GM18502 (cell line): Measurements from ENCODE around the gene STON2.
"Not testable (repeated sequence)": the region's sequence is repeated elsewhere in the genome, so short reads cannot be mapped to it uniquely, and the experiment has no call there.

Experiments
- ATAC-seq: cut with Tn5 transposase; IDR thresholded peaks from one replicate; pipeline ENCODE4 v1.9.1; 2021; ENCODE audit warnings: mild to moderate bottlenecking; ENCODE audit not compliant: unreplicated experiment, poor library complexity

STON2 gene

DNA sequence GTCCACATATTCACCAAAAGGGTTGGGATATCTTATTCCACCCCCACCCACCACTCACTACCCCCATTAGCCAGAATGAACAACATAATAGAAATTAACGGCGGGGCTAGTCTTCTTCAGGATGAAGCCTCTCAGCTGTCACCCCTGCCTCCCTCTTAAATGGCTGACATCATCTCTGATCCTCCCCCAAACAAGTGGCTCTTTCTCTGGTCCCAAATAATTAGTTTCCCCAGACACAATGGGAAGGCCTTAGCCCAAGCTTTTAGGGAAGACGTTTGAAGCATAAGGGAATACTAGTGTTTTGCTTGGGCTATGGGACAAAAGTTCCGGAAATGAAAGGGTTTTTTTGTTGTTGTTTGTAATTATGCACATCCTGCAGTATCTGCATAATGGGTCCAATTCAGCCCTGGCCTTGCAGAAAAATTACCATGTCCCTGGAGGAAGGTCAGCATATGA, 13.8 kb downstream of the STON2 start:
- no peak for ATAC-seq

DNA sequence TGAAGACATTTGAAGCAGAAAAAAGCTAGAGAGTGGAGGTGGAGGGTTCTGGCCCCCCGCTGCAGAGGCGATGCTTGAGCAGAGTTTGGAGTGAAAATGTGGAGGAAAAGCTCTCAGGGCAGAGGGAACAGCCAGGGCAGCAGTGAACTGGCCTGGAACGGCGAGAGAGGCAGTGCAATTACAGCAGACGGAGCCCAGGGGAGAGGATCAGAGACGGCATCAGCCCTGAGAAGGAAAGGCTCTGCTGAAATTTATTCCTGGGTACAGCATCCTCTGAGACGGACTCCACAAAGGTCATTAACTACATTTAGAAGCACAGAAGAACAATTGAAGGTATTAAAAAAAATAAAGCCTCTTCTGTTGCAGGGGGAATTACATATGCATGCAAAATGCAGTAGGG, 14.2 kb downstream of the STON2 start:
- no peak for ATAC-seq

DNA sequence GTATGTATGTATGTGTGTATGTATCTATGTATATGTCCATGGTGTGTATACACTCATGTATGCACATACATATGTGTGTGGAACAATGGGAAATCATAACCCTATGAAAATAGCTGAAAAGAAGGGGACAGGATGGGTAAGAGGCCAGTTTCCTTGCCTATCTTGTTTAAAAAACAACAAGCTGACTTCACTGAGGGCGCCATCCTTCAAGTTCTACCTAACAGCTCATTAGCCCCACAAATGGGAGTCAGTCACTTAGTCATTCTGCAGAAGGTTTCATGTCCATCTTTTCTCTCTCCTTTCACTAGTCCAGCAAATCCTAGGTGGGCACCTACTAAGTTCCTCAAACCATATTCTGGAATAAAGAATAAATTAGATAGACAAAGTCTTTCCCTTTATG, 14.7 kb downstream of the STON2 start:
- ATAC-seq: no peak

DNA sequence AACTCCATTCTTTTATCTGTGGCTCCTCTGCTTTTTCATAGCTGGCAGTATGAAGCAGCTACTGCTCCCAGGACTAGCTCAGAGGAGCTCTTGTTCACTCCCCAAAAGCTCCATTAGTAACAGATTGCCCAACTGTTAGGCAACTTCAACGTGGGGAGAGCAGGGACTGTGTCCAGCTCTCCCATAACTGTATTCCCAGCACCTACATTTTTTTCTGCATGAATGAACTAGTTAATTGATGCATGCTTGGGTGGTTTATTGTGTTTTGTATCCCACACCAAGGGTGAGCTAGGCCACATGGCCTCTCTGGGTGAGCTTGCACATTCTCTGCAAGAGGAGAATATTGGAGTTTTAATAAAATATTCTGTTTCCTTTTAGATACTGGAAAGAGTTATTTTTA, 15.2 kb downstream of the STON2 start:
- no peak for ATAC-seq

DNA sequence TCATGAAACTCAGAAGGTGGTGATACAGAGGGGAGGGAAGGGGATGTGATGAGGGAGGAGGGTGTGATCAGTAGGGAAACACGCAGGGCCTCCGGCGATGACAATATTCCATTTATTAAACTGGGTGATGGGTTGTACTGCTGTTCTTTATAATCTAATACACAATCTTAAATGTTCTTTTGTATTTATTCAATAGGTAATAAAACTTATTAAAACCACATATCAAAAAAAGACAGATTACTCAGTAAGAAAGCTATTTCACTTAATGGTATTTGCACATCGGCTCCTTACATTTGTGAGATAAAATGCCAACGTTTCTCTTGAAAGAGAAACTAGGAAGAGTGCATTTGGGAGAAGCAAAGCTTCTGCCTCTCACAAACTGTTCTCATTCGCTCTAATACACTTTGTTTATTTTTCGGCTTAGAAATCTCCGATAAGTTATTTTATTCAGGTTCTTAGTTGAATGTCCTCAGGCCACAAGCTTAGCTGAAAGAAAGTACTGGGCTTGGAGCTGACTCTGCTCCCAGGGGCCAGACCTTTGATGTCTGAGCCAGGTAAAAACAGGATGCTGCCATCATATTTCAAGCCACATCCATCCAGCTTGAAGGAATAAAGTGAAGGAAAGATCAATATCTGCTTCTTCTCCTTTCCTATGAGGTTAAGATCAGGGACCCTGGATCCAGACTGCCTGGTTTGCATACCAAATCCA, 17.5 kb downstream of the STON2 start:
- no peak for ATAC-seq

DNA sequence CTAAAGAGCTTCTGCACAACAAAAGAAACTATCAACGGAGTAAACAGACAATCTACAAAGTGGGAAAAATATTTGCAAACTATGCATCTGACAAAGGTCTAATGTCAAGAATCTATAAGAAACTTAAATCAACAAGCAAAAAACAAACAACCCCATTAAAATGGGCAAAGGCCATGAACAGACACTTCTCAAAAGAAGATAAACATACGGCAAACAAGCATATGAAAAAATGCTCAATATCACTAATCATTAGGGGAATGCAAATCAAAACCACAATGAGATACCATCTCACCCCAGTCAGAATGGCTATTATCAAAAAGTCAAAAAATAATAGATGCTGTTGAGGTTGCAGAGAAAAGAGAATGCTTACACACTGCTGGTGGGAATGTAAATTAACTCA, 20.1 kb downstream of the STON2 start:
- ATAC-seq: not testable (repeated sequence)

DNA sequence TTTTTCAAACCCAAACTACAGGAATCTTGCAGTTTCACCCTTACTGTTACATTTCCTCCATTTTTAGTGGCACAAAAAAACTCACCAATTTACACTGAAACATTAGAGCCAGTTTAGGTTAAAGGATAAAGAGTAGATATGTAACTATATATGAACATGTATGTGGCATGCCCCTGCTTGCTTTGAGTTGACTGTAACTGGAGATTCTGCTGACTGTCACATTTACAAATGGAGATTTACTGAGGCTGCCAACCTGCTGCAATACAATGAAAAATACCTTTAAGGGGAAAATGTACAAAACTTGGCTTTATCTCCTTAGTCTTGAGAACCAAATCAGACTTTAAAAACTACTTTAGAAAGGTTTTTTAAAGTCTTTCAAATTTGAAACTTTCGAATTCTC, 28.3 kb downstream of the STON2 start:
- ATAC-seq: no peak

DNA sequence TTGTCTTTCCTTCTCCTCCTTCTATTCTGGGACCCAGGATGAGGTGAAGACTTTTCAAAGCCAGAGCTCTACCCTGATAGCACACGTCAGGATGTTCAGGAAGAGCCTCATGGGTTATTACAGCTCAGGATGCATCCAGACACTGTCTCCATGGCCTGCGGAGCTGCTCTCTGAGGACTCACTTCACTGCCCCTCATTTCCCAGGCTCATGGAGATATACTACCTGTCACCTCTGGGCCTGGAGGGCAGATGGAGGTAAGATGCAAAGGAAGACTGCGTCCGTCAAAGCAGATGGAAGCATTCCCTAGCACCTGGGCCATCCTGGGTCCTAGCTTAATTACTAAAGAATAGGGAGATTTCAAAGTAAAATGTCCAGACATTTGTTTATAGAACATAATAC, 32.6 kb downstream of the STON2 start:
- ATAC-seq: no peak

DNA sequence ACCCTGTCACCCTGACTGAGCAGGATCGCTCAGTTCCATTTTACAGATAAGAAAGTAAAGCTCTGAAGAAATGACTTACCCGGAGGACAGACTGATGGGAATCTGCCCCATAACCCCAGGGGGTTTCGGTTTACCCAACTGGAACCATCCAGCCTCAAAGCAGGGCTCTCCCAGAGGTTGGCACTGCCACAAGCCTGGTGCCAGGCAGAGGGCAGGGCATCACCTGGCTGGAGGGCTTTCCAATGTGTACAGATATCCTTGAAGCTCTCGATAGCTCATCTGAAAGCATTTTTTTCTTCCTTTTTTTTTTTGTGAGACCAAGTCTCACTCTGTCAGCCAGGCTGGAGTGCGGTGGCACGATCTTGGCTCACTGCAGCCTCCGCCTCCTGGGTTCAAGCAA, 33.2 kb downstream of the STON2 start:
- no peak for ATAC-seq

DNA sequence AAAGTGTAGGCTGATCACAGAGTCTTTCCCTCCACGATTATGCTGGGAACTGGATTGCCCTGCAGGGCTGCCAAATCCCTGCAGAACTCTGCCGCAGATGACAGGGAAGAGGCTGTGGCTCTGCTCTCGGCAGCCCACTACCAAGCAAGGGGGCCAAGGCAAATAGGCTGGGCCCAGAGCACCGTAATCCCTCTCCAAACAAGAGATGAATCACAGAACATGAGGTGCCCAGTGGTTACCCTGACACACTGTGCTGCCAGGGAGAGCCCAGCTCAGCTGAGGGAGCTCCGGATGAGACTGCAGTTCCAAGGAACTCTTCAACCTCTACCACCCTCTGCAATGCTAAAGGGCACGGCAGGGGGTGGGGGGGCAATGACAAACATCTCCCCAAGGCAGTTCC, 33.9 kb downstream of the STON2 start:
- ATAC-seq: no peak

DNA sequence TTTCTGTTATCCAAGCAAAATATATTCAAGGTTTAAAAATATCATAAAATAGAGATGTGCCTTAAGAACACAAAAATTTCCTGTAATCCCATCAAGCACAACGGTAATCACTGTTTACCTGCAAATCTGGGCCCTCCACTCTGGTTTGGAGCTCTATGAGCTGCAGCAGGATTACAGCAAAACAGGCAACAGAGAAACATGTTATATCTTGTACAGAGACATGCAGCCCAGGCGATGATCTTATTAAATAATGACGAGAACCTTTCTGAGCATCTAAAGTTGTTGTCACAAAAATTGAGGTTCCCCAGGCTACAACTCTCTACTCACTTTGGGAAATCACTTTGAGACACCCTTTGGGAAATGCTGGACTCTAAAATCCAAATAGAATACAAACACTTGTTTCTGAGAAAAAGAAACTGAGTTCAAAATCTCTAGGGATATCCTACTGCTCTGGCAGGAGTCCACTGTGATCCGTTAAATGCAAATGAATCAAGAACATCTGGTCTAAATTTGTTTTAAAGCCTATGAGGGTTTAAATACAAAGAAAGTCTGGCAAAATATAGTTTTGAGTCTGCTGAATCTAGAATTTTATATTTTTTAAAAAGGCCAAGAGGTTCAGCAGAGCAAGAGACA, 36.3 kb downstream of the STON2 start:
- ATAC-seq: no peak

DNA sequence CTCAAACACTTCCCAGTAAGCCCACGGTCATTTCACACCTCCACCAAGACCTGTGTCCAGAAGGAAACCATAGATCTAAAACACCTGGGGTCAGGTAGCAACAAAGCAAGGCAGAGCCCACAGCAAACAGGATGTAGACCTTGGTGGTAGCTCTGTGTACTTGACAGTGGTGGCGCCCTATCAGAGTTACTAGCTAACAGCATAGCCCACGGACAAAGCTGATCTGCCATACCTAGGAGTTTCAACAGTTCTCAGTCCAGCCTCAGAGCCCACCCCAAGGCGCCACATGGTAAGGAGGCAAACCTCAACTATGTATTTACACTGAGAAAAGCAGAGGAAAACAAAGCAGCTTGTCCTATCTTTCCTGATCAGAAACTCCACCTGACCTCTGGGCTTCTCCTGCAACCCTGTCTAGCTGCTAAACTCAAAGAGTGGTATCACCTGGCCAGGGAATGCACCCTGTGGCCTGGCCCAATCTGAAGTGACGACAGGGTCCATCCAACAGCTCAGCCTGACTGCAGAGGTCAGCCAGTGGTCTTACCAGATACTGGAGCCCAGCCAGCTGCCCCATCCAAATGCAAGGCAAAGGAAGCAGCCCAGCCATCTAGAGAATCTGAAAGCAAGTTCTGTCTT, 46.3 kb downstream of the STON2 start:
- ATAC-seq: no peak

DNA sequence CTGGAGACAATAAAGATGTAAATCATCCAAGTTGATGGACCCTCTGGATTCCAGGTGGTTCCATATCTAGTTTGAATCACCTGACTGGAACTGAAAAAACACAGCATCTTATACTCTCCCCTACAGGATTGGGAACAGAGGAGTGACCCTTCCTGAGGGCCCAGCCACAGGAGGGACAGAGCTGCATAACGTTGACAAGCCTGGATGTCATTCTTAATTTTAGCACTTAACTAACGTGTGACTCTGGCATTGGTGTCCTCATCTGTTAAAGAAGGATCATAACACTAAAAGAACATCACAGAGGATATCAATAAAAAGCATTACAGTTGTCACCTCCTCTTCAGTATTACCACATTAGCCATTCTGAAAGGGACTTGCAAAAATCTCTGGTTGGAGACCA, 47.7 kb downstream of the STON2 start:
- no peak for ATAC-seq

DNA sequence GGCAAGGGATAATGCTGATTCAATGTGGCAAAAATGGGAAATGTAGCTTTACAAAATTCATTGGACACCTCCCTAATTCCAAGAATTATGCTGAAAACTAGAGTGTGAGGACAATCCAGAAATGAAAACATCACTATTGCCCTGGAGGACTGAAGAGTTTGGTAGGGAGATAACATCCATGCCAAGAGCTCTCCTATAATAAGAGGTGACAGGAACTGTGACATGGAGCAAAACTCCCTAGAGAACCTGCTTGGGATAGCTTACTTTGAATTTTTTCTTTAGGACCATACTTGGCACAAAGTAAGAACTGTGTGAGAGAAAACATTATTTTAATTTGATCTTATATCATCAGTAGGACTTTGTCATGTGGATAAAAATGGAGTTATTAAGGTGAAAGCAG, 48.9 kb downstream of the STON2 start:
- no peak for ATAC-seq

DNA sequence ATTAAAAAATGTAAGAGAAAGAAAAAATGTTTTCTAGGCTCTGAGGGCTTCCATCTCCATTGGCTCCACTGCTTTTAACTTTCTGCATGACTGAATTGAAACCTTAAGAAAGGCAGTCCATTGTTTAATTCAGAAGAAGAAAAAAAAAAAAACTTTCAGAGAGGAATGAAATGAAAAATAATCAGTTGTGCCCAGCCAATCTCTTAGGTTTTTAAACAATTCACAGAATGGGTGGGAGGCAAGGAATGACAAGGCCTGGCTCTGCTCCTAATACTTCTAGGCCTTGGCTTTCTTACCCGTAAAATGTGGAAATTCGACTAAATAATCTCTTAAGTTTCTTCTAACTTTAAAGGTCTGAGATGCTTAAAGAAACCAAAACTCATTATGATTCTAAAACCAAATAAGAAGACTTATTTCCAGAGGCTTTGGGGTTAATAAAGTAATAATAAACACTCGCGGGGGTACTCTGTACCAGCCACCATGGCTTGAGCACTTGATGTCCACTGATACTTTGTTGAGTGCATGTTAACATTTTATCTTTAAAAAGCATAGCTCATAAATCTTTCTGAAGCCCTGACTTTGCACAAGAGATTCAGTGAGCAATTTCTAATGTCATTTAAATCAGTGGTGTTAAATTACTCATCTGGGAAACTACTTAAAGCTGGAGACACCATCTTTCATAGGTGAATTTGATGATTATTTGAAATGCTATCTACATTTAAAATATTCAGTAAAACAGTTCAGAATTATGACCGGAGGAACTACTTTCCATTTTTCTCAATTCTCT, 49.6 kb downstream of the STON2 start:
- ATAC-seq: no peak

DNA sequence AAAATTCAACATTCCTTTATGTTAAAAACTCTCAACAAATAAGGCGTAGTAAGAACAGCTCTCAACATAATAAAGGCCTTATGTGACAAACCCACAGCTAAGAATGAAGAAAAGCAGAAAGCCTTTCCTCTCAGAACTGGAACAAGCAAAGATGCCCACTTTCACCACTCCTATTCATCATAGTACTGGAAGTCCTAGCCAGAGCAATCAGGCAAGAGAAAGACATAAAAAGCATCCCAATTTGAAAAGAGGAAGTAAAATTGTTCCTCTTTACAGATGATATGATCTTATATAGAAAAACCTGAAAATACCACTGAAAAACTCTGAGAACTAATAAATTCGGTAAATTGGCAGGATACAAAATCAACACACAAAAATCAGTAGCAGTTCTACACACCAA, 52.1 kb downstream of the STON2 start:
- ATAC-seq: no peak

DNA sequence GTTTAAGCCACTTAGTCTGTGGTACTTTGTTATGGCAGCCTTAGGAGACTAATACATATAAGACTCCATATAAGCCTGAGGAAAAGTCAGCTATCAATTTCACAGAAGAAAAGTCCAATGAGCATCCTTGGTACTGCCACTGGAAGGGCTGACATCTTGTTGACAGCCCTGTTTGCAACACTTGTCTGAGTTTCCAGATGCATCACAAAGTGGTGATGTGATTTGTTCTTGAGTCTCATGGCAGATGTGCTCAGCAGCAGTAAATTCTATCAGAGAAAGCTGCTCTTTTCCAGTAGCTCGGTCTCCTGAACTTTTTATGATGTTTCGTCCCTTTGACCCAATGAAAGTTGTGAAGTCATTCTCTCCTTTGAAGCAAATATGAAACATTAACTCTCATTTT, 54.3 kb downstream of the STON2 start:
- ATAC-seq: no peak

DNA sequence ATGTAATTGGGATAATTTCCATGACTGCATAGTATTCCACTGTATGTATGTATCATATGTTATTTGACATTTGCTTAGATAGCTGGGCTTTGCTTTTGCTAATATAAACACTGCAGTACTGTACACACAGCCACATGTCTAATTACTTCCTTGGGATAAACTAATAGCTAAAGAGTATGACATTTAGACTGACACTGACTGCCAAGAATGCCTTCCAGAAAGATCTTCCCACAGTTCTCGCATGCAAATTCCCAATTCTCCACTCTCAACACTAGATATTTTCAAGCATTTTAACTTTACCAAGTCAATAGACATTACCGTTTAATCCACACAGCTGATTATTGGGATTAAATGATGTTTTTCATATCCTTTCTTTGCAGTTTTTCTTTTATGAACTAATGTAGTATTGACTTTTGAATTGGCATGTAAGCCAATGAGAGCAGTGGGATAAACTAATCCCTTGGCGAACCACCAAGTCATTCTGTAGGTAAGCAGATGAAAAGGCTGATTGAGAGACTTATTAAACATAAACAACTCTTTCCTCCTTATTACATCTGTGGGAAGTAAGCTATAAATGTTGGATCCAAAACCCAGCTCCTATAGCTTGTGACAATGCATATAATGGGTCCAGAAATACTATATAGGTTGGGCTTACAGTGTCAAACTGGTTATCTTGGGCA, 55.5 kb downstream of the STON2 start:
- ATAC-seq: no peak

DNA sequence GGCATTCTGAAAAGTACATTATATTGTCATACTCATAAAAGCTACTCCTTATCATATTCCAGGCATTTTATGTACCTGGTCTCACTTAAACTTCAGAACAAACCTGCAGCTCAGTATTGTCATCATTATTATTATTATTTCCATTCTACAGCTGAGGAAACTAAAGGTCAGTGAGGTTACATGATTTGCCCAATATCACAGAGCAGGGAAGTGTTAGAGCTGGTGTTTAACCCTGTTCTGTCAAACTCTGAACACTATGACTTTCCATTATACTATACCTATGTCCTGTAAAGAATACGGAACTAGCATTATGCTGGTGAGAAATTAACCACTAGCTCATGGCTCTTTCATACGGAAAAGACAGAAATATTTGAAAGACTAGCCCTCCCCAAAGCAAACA, 56.4 kb downstream of the STON2 start:
- no peak for ATAC-seq

DNA sequence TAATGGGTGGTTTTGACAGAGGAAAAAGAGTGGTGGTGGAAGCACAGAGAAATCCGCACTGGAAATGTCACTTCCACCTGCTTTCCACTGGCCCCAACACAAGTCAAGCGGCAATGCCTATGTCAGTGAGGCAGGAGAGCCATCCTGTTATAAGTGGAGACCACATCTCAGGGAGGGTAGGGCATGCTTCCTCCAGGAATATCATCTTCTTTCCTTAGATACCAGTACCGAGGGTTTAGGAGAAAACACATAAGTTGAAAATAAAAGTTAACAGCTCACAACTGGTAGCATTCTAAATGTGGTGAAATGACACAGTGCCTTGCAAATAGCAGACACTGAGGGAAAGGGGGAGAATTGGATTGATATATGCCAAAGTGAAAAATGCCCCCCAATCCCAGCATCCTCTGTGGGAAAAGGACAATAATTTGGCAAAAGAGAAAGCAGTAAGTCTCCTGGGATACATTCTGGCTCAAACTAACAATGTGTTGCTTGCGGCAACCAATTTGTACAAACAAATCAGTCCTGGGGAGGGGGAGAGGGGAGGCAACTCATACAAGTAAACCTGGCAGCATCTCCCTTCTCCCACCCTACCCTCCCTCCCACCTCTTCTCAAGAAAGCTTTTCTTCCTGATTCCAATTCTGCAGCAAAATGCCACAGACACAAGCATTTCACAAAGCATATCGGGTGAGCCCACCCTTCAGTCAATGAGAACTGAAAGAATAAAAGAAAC, 57.1 kb downstream of the STON2 start:
- ATAC-seq: no peak
